NCI-H748 (cell line): Measurements from ENCODE around the gene MYO5C.

Experiments
- DNase-seq: peaks from one replicate; lab custom pipeline; 2025; ENCODE audit not compliant: unreplicated experiment; lab: John Stamatoyannopoulos, UW

The MYO5C gene

DNA sequence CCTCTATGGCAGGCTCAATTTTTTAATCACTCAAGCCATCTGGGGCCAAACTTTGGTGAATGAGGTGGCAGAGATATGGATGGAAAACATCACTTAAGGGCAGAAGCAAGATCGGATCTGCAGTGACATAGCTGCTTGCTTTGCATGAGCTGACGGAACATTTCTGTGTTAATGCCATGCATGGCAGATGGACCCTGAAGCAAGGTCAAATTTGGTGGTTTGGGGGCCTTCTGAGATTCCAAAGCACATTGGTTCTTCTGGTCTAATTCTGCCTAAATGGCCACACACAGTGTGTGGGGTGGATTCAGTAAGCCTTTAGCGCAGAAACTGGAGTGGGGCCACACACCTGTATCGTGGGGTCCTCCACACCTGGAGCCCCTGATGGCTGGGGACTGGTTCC lies 144.7 kb downstream of the MYO5C start:
- no peak for DNase-seq

DNA sequence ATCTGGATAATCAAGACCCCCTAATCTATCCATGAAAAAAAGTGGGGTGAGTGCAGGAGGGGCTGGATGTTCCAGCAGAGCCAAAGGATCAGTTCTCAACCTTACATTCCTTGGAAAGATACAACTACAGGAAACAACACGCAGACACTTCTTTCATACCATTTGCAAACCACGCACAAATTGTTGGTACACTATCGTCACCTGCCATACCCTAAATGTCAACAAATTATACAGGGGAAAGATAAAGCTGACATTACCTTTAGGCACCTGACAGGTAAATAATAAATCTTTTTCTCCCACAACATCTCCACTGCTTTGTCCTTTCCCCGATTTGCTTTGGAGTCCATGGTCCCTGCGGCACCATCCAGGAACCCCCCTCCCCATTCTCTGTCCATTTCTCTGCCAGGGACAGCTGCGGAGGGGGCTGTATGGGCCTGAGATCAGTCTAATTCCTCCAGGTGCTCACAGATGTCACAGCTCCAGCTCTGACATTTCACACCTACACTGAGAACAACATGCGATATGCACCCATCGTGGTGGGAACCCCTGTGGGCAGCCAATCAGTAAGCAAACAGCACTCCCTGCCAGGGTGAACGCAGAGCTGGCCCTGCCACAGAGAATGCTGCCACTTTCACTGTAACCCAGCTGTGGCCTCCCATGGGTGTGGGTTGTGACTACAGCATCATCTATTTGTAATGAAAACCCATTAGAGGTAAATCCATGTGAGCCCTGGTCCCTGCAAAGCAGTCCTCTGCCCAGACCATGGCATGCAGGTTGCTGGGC lies 145.4 kb downstream of the MYO5C start:
- DNase-seq, result no peak

DNA sequence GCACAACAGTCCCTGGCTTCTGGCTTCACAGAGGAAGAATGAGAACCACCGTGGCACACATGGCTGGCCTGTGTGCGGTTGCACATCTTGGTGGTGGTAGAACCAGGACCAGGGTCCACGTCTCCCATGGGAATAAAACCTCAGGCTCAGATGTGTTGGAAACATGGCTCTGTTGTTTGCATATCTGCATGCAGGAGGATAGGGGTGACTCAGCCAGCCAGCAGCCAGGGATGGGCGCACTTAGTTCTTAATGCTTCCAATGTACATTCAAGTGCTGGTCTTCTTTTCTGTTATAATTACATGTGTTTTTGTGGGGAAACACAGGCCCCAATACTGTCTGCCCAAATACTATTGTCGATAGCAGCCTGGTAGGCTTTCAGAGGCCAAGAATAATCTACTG lies 147.2 kb downstream of the MYO5C start:
- no peak for DNase-seq

DNA sequence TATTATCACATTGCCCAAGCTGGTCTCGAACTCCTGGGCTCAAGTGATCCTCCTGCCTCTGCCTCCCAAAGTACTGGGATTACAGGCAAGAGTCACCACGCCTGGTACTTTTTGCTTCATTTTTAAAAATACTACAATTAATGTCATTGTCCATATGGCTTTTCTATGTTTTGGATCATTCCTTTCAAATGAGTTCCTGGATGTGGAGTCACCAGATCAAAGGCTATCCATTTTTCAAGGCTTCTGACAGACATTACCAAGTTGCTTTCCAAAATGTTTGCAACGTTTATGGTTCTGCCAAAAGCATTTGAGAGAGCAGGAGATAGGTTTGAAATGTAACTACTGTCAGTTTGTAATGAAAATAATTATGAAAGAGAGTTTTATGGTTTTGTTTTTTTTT lies 148.8 kb downstream of the MYO5C start:
- DNase-seq, result no peak

DNA sequence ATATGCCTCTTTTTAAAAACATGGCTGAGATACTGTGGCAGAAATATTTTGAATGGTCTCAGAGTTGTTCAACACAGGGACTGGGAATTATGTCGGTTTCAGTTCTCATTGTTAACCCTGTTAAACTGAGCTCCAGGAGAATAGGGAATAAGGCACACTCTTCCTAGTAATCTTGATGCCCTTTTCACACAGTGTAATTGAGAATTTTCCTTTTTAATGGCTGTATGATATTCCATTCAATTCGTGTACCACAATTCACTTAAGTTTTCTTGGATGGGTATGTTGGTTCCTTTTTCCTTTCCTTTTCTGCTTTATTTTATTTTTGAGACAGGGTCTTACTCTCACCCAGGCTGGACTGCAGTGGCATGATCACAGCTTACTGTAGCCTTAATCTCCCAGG lies 149.3 kb downstream of the MYO5C start:
- no peak for DNase-seq

DNA sequence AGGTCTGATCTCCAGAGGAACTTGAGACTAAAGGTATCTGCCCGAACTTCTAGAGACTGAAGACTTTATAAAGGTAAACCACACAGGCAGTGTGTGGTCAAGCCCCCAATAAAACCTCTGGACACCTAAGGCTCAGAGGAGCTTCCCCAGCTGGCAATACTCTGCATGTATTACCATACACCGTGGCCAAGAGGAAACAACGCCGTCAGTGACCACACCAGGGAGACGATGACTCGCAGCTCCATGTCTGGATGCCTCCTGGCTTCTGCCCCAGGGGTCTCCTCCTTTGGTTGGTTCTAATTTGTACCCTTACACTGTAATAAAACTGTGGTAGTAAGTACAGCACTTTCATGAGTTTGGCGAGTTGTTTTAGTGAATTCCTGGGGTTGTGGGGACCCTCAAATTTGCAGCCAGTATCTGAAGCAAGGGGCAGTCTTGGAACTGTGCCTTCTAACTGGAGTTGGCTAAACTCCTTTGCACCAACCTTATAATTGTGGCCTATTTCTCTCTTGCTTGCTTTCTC lies 150.9 kb downstream of the MYO5C start:
- no peak for DNase-seq

DNA sequence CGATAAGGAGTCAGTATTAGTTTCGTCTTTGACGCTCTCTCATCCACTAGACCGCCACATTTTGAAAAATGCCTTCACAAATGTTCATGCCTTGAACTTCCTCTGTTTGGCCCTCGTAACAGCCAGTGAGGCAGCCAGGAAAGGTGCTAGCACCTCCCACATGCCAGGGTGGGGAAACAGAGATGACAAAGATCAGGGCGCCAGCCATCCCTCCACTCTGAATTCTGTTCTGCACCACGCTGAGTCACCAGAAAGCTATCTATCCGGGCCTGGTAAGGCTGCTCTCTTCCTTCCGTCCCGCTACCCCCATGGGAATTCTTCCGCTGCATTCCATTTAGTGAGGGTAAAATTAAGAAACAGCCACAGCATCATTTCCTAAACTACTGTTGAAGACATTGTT lies 151.7 kb downstream of the MYO5C start:
- no peak for DNase-seq
